Right lobe of liver (tissue), 4 donors: Measurements from ENCODE around the gene ANKRD13A.

ENCODE experiments used
- POLR2A ChIP-seq: fragments of 450-650 bp; IDR thresholded peaks from one replicate; pipeline ENCODE4 v1.6.1; 2017; ENCODE audit warnings: antibody characterized with exemption, mild to moderate bottlenecking
- TF ChIP-seq, protein P1 (sequence below), 4 donors: fragments of 200-600 bp in 3 of 4; fragments of 450-650 bp in 1 of 4; IDR thresholded peaks; one replicate each; pipeline versions ENCODE4 v1.5.1 to v1.8.0; 2016 to 2022; ENCODE audit warnings: antibody characterized with exemption in 4 of 4, mild to moderate bottlenecking in 2 of 4
- donor health status: DM: no; HTN: no; CAD: no.
- donor health status: DM: no; HTN: no; CAD: no.
- donor health status: DM: no; HTN: yes; CAD: no.

DNA sequence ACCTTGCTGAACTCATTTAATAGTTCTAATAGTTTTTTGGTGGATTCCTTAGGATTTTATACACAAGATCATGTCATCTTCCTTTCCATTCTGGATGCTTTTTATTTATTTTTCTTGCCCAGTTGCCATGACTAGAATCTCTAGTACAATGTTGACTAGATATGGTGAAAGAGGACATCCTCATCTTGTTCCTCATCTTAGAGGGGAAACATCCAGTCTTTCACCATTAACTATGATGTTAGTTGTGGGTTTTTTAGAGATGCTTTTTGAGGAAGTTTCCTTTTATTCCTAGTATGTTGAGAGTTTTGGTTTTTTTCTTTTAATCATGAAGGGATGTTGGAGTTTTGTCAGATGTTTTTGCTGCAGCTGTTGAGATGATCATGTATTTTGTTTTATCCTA is 8.7 kb downstream of the ANKRD13A start:
- no peak for TF ChIP-seq POLR2A
- TF ChIP-seq, protein P1, sequence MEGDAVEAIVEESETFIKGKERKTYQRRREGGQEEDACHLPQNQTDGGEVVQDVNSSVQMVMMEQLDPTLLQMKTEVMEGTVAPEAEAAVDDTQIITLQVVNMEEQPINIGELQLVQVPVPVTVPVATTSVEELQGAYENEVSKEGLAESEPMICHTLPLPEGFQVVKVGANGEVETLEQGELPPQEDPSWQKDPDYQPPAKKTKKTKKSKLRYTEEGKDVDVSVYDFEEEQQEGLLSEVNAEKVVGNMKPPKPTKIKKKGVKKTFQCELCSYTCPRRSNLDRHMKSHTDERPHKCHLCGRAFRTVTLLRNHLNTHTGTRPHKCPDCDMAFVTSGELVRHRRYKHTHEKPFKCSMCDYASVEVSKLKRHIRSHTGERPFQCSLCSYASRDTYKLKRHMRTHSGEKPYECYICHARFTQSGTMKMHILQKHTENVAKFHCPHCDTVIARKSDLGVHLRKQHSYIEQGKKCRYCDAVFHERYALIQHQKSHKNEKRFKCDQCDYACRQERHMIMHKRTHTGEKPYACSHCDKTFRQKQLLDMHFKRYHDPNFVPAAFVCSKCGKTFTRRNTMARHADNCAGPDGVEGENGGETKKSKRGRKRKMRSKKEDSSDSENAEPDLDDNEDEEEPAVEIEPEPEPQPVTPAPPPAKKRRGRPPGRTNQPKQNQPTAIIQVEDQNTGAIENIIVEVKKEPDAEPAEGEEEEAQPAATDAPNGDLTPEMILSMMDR (IDR thresholded peaks at IDR 0.05), result no peak
